ENCODE data around the gene SCAMP3. TPM values are rescaled to one million over a fixed set of nuclear protein-coding genes. Genes with fewer than 3 reads are reported as not detected.

The SCAMP3 gene
- total RNA-seq, 1 donor from 2014 or later, result 54.9 TPM

DNA sequence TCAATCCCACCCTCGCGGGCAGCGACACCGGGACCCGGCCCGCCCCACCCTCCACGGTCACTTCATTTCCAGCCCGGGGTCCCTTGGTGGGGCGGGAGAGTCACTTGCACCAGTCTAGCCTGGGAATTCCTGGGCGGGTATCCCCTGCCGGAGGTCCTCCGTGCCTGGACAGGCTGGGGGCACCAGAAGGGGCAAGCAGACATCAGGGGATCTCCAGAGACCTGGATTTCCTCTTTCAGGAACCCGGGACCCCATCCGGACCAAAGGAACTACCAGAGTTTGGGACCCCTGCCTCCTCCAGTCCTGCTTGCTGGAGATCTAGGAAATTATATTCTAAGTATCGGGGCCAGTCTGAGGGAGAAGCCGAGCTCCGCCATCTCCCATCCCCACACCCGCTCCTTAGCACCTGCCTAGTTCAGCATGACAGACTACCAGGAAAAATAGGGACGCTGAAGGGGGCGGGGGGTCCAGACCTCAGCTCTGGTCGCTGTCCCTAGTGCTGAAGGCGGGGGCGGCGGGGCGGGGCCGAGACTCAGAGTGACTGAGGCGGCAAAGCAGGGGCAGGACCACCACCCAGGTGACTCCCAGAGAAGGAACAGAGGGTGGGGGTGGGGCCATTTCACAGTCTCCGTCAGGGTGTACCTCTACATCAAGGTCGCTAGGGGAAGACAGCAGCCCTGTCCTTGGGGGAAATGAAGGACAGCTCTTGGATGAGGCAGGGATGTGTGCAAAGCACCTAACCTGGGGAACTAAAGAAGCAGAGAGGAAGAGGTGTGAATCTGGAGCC is 15.9 kb upstream of the SCAMP3 start:
- TF ChIP-seq, protein P1, sequence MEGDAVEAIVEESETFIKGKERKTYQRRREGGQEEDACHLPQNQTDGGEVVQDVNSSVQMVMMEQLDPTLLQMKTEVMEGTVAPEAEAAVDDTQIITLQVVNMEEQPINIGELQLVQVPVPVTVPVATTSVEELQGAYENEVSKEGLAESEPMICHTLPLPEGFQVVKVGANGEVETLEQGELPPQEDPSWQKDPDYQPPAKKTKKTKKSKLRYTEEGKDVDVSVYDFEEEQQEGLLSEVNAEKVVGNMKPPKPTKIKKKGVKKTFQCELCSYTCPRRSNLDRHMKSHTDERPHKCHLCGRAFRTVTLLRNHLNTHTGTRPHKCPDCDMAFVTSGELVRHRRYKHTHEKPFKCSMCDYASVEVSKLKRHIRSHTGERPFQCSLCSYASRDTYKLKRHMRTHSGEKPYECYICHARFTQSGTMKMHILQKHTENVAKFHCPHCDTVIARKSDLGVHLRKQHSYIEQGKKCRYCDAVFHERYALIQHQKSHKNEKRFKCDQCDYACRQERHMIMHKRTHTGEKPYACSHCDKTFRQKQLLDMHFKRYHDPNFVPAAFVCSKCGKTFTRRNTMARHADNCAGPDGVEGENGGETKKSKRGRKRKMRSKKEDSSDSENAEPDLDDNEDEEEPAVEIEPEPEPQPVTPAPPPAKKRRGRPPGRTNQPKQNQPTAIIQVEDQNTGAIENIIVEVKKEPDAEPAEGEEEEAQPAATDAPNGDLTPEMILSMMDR (IDR thresholded peaks at IDR 0.05; ENCODE audit: unreplicated experiment), result peak; percentile 19
- DNase-seq (ENCODE audit: low spot score), result peak; percentile 71
- Mint-ChIP-seq H3K27me3 (ENCODE audit: unreplicated experiment) (peaks cover 16% of the 10 kb centered on the region), H3K36me3 (ENCODE audit: low read depth, unreplicated experiment) (peaks cover 13% of the 10 kb centered on the region), H3K4me1 (ENCODE audit: unreplicated experiment) (peaks cover 25% of the 10 kb centered on the region), H3K9me3 (ENCODE audit: unreplicated experiment) (no peaks in the 10 kb centered on the region), H3K27ac (ENCODE audit: unreplicated experiment) (peak overlapping the region; percentile 77), H3K4me3 (ENCODE audit: unreplicated experiment) (peak overlapping the region; percentile 86)

DNA sequence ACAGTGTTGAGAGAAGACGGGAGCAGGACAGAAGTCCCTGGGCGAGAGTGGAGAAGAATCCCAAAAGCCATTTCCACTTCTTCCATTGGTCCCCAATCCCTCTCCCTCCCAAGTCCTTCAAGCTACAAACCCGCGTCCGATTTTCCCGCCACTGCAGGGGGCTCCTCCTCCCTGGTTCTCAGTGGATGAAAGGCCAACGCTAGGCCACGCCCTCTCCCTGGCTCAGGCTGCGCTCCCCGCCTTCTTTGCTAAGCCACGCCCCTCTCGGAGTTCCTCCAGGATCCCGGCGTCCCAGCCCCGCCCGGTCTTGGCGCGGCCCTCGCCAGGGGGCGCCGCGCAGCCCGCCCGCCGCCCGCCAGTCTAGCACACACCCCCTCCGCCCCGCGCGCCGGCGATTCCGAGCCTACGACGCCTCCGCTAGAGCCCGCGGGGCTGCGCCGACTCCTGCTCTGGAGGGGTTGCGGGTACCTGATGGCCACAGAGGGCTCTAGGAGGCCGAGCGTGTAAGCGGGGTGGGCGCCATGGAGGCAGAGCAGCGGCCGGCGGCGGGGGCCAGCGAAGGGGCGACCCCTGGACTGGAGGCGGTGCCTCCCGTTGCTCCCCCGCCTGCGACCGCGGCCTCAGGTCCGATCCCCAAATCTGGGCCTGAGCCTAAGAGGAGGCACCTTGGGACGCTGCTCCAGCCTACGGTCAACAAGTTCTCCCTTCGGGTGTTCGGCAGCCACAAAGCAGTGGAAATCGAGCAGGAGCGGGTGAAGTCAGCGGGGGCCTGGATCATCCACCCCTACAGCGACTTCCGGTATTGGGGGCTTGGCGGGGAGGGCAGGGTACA is 15.1 kb upstream of the SCAMP3 start, which contains the start of gene HCN3:
TSS of gene HCN3 (plus strand) at position 394 of the 832 bp plus-strand sequence. CDS start at position 522, 128 bp downstream.
- DNase-seq (ENCODE audit: low spot score), result peak; percentile 99
- Mint-ChIP-seq H3K27me3 (ENCODE audit: unreplicated experiment) (peaks cover 13% of the 10 kb centered on the region), H3K4me3 (ENCODE audit: unreplicated experiment) (peak within 1 kb of the TSS; percentile 86), H3K27ac (ENCODE audit: unreplicated experiment) (peak within 1 kb of the TSS; percentile 55), H3K36me3 (ENCODE audit: low read depth, unreplicated experiment) (peaks cover 13% of the 10 kb centered on the region), H3K9me3 (ENCODE audit: unreplicated experiment) (no peaks in the 10 kb centered on the region), H3K4me1 (ENCODE audit: unreplicated experiment) (peaks cover 32% of the 10 kb centered on the region)
- TF ChIP-seq, protein P1 (IDR thresholded peaks at IDR 0.05; ENCODE audit: unreplicated experiment), result peak; percentile 73

DNA sequence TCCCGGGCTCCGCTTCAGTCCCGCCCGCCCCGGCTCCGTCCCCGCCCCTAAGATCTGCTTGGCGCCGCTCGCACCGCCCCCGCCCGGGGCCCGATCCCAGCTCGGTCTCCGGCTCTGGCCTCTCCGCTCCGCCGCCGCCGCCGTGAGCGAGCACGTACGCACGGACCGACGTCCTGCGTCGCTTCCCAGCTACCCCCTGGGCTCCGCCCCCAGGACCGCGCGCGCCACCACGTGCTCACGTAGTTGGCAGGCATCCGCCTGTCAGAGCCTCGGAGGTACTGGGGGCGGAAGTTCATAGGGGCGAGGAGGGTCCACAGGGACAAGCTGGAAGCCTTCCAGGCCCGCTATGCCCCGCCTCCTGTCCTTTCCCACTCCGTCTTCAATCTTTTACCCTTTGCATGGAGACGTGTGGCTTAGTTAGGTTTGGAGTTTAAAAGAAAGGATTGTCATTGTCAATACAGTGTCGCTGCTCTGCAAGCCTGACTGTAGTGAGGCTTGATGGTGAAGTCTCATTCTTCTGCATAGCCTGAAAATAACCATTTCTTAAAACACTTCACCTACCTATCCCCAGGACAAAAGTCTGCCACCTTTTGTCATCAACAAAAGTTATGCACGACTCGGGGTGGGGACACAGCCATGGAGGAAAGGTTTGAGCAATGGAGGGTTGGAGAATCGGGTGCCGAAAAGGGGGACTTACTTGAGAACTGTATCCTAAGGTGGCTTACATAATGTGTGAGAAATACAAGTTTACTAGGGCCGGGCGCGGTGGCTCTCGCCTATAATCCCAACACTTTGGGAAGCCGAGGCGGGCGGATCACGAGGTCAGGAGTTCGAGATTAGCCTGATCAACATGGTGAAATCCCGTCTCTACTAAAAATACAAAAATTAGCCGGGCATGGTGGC is 11.4 kb upstream of the SCAMP3 start, which contains the start of gene CLK2:
TSS of gene CLK2 (minus strand) at position 162 of the 903 bp plus-strand sequence. CDS start 2,527 bp downstream, outside the sequence.
- peak within 1 kb of the TSS; percentile 93 for H3K27ac Mint-ChIP-seq (ENCODE audit: unreplicated experiment)
- no peaks in the 10 kb centered on the region for H3K9me3 Mint-ChIP-seq (ENCODE audit: unreplicated experiment)
- TF ChIP-seq, protein P1 (IDR thresholded peaks at IDR 0.05; ENCODE audit: unreplicated experiment), result no peak
- peaks cover 23% of the 10 kb centered on the region for H3K4me1 Mint-ChIP-seq (ENCODE audit: unreplicated experiment)
- peak; percentile 90 for DNase-seq (ENCODE audit: low spot score)
- peaks cover 28% of the 10 kb centered on the region for H3K36me3 Mint-ChIP-seq (ENCODE audit: low read depth, unreplicated experiment)
- H3K27me3 Mint-ChIP-seq (ENCODE audit: unreplicated experiment), result peaks cover 5% of the 10 kb centered on the region
- peak within 1 kb of the TSS; percentile 100 for H3K4me3 Mint-ChIP-seq (ENCODE audit: unreplicated experiment)

DNA sequence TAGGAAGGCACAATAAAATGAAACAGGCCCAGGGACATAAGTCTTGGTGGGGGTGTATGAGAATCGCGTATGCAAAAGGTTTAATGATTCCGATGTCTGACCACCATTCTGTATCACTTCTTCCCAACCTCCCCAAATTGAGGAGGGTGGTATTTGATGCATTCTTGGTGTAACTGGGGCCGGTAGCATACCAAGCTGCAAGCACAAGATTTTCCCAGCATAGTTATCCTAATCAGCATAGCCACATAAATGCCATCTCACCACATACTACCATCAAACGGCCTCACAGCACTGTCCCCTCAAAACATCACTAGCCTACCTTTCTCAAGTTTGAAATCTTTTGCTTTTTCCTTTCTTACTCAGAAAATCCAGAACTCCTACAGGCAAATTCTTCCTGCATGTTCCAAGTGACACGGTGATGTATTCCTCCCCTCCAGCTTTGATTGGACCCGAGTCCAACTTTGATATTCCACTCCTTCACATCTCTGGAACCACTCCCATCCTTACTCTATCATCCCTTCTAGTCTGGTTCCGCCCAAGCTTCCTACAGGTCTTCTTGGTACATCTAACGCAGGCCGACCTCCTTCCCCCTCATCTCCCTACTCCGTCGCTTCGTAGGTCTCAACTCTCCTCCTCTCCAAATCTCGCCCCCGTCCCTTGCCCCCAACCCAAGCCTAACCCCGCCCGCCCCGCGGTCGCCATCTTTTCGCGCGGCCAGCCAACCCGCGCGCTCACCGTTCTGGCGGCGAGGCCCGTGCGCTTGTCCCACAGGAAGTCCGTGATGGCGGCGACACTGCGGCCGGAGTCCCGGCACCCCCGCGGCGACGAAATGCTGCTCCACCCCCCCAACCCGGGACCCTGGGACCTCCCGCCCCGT is 10.5 kb upstream of the SCAMP3 start:
- DNase-seq (ENCODE audit: low spot score), result peak; percentile 57
- peaks cover 20% of the 10 kb centered on the region for H3K4me1 Mint-ChIP-seq (ENCODE audit: unreplicated experiment)
- peak overlapping the region; percentile 100 for H3K4me3 Mint-ChIP-seq (ENCODE audit: unreplicated experiment)

More for the DNA sequence above, 10.5 kb upstream of the SCAMP3 start:
- Mint-ChIP-seq H3K27ac (ENCODE audit: unreplicated experiment) (peak overlapping the region; percentile 93), H3K27me3 (ENCODE audit: unreplicated experiment) (peaks cover 3% of the 10 kb centered on the region), H3K9me3 (ENCODE audit: unreplicated experiment) (no peaks in the 10 kb centered on the region), H3K36me3 (ENCODE audit: low read depth, unreplicated experiment) (peaks cover 35% of the 10 kb centered on the region)
- TF ChIP-seq, protein P1 (IDR thresholded peaks at IDR 0.05; ENCODE audit: unreplicated experiment), result no peak

Measured in endothelial cell (in vitro differentiated cells).